Neural cell (in vitro differentiated cells): ENCODE data around the gene GZMH. TPM values are rescaled to one million over a fixed set of nuclear protein-coding genes. Genes with fewer than 3 reads are reported as not detected.
"Not testable (repeated sequence)": the region's sequence is repeated elsewhere in the genome, so short reads cannot be mapped to it uniquely, and the experiment has no call there.

Experiments
- H2AFZ ChIP-seq: fragments of 200-600, 300-800 bp; sonication (generic), shearing (Covaris generic); 2 replicates; pipeline ENCODE4 v1.6.0; 2014; ENCODE audit warnings: low read depth, mild to moderate bottlenecking, antibody characterized with exemption, low read length, moderate library complexity
- H3F3A ChIP-seq: fragments of 200-600 bp; shearing (Covaris generic); 2 replicates; pipeline ENCODE4 v1.6.1; 2016; ENCODE audit warnings: mild to moderate bottlenecking, moderate library complexity, mixed read lengths, antibody characterized with exemption, low read length; ENCODE audit not compliant: insufficient read depth, poor library complexity, severe bottlenecking
- H3K27ac ChIP-seq: fragments of 200-600, 300-800 bp; sonication (generic), shearing (Covaris generic); 2 replicates; pipeline ENCODE4 v1.5.1; 2014; ENCODE audit warnings: mild to moderate bottlenecking, low read length, moderate library complexity
- H3K27me3 ChIP-seq: fragments of 300-800, 200-600 bp; sonication (generic), shearing (Covaris generic); 2 replicates; pipeline ENCODE4 v1.6.0; 2014; ENCODE audit warnings: mild to moderate bottlenecking, low read depth, low read length, moderate library complexity; ENCODE audit not compliant: insufficient read depth
- H3K36me3 ChIP-seq: fragments of 300-800, 200-600 bp; sonication (generic), shearing (Covaris generic); 2 replicates; pipeline ENCODE4 v1.5.1; 2014; ENCODE audit warnings: mild to moderate bottlenecking, antibody characterized with exemption, low read length, moderate library complexity; ENCODE audit not compliant: insufficient read depth
- H3K4me2 ChIP-seq: fragments of 300-800, 200-600 bp; sonication (generic), shearing (Covaris generic); 2 replicates; pipeline ENCODE4 v1.6.0; 2014; ENCODE audit warnings: mild to moderate bottlenecking, low read length
- H3K4me3 ChIP-seq: fragments of 300-800, 200-600 bp; sonication (generic), shearing (Covaris generic); 2 replicates; pipeline ENCODE4 v1.5.1; 2014; ENCODE audit warnings: mild to moderate bottlenecking, low read length, moderate library complexity
- H3K79me2 ChIP-seq: fragments of 200-600 bp; shearing (Covaris generic); replicated peaks from 2 replicates; pipeline ENCODE4 v1.6.0; 2014; ENCODE audit warnings: mild to moderate bottlenecking, low read length, moderate library complexity; ENCODE audit not compliant: insufficient read depth
- H3K9ac ChIP-seq: fragments of 300-800, 200-600 bp; sonication (generic), shearing (Covaris generic); 2 replicates; pipeline ENCODE4 v1.6.1; 2016; ENCODE audit warnings: mild to moderate bottlenecking, low read length, mixed read lengths
- H3K9me2 ChIP-seq: fragments of 200-600 bp; shearing (Covaris generic); 2 replicates; pipeline ENCODE4 v1.6.1; 2016; ENCODE audit warnings: mild to moderate bottlenecking, low read length, mixed read lengths; ENCODE audit not compliant: insufficient read depth
- H3K9me3 ChIP-seq: fragments of 200-600, 300-800 bp; sonication (generic), shearing (Covaris generic); 2 replicates; pipeline ENCODE4 v1.6.1; 2016; ENCODE audit warnings: mild to moderate bottlenecking, mixed run types, low read length, moderate library complexity, mixed read lengths
- H4K20me1 ChIP-seq: fragments of 200-600 bp; shearing (Covaris generic); 2 replicates; pipeline ENCODE4 v1.6.1; 2016; ENCODE audit warnings: mild to moderate bottlenecking, mixed run types; ENCODE audit not compliant: insufficient read depth
- CTCF ChIP-seq: fragments of 450-650 bp; IDR thresholded peaks from 2 replicates; pipeline ENCODE4 v1.5.1; 2014; ENCODE audit warnings: antibody characterized with exemption, mild to moderate bottlenecking, moderate library complexity; ENCODE audit not compliant: poor library complexity, severe bottlenecking
- EP300 ChIP-seq: fragments of 450-650 bp; conservative IDR thresholded peaks from 2 replicates; pipeline ENCODE4 v1.6.1; 2014; ENCODE audit warnings: antibody characterized with exemption, mild to moderate bottlenecking, moderate library complexity; ENCODE audit not compliant: poor library complexity, severe bottlenecking
- EZH2 ChIP-seq: fragments of 200-600, 300-800 bp; shearing (Covaris generic), sonication (generic); IDR thresholded peaks from 2 replicates; pipeline ENCODE4 v1.6.1; 2014; ENCODE audit warnings: antibody characterized with exemption, low read length, borderline replicate concordance, mild to moderate bottlenecking; ENCODE audit not compliant: insufficient read depth, poor library complexity, severe bottlenecking
- MXI1 ChIP-seq: fragments of 450-650 bp; conservative IDR thresholded peaks from 2 replicates; pipeline ENCODE4 v1.6.1; 2014; ENCODE audit warnings: antibody characterized with exemption, mild to moderate bottlenecking; ENCODE audit not compliant: poor library complexity, severe bottlenecking
- POLR2AphosphoS5 ChIP-seq: IDR thresholded peaks from 2 replicates; pipeline ENCODE4 v1.6.1; 2012
- RAD21 ChIP-seq: fragments of 450-650 bp; conservative IDR thresholded peaks from 2 replicates; pipeline ENCODE4 v1.6.1; 2014; ENCODE audit warnings: antibody characterized with exemption, mild to moderate bottlenecking, moderate library complexity
- SMC3 ChIP-seq: fragments of 450-650 bp; conservative IDR thresholded peaks from 2 replicates; pipeline ENCODE4 v1.6.1; 2014; ENCODE audit warnings: antibody characterized with exemption, mild to moderate bottlenecking, moderate library complexity; ENCODE audit not compliant: poor library complexity
- TAF1 ChIP-seq: IDR thresholded peaks from 2 replicates; pipeline ENCODE4 v1.6.1; 2012; ENCODE audit warnings: low read depth
- polyA minus RNA-seq: library from RNA; depleted of rRNA, polyadenylated mRNA; stranded (reverse); fragments of >200 nt; gene quantifications from 2 replicates; pipeline ENCODE4 v1.2.3, GENCODE V29; 2014
- polyA plus RNA-seq: library from polyadenylated mRNA; depleted of rRNA; stranded (reverse); fragments of >200 nt; gene quantifications from 2 replicates; pipeline ENCODE4 v1.2.3, GENCODE V29; 2014
- TF ChIP-seq, protein P1 (sequence below): IDR thresholded peaks from 2 replicates; pipeline ENCODE4 v1.6.1; 2012; ENCODE audit warnings: borderline replicate concordance

Gene GZMH
- not detected in 2 replicates for polyA plus RNA-seq
- not detected in 2 replicates for polyA minus RNA-seq

DNA sequence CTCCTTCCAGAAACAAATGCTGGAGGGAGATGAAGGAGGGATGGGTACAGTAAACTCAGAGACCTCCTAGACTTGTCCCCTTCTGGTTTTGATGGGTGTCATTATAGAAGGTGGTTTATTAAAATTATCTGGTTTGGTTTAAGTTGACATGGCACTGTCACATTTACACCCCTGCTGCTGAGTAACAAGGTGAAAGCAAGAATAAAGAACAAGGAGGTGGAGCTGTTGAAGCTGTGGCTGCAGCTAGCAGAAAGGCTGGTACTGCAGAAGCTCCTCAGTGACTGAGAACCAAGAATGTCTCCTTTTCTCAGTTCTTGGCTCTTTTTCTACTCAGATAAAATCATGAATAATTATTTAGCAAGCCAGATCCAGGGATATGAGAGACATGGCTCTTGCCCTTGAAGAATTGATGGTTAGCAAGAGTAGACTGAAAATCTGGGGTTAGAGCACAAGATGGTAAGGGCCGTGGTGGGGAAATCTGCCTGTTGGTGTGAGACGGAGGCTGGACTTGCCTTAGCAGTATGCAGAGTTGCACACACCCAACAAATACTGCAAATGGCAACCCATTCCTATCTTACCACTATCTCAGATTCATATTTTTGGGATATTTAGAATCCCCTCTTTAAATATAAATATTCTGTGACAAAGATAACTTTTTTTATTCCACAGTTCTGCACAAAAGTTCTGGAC, at the start of gene GZMH:
Gene GZMH, minus strand, starts transcription at position 31 of the 690 bp plus-strand sequence. CDS start 72 bp downstream, outside the sequence.
- Histone ChIP-seq H4K20me1 (no peaks in the 10 kb centered on the region), H3K79me2 (no peaks in the 10 kb centered on the region)

DNA sequence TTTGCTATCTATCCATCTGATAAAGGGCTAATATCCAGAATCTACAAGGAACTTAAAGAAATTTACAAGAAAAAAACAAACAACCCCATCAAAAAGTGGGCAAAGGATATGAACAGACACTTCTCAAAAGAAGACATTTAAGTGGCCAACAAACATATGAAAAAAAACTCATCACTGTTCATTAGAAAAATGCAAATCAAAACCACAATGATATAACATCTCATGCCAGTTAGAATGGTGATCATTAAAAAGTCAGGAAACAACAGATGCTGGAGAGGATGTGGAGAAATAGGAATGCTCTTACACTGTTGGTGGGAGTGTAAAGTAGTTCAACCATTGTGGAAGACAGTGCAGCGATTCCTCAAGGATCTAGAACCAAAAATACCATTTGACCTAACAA, 38.9 kb upstream of the GZMH start:
- H3K36me3 ChIP-seq, H4K20me1 ChIP-seq, H3K4me2 ChIP-seq, H3K27me3 ChIP-seq, H3K9me3 ChIP-seq, H3K4me3 ChIP-seq, H3K9ac ChIP-seq, H3K79me2 ChIP-seq, H3K9me2 ChIP-seq, H2AFZ ChIP-seq, H3K27ac ChIP-seq, H3F3A ChIP-seq: not testable (repeated sequence)

More for the DNA sequence above, at the start of gene GZMH:
- no peak within 1 kb of the TSS for H2AFZ ChIP-seq
- H3K27ac ChIP-seq: no peak within 1 kb of the TSS
- H3K9me3 ChIP-seq: no peaks in the 10 kb centered on the region
- H3K9me2 ChIP-seq: no peaks in the 10 kb centered on the region
- no peaks in the 10 kb centered on the region for H3F3A ChIP-seq
- no peak within 1 kb of the TSS for H3K4me3 ChIP-seq
- no peak for TF ChIP-seq RAD21
- TF ChIP-seq CTCF: no peak
- no peak for TF ChIP-seq POLR2AphosphoS5
- TF ChIP-seq MXI1: no peak
- TF ChIP-seq, protein P1, sequence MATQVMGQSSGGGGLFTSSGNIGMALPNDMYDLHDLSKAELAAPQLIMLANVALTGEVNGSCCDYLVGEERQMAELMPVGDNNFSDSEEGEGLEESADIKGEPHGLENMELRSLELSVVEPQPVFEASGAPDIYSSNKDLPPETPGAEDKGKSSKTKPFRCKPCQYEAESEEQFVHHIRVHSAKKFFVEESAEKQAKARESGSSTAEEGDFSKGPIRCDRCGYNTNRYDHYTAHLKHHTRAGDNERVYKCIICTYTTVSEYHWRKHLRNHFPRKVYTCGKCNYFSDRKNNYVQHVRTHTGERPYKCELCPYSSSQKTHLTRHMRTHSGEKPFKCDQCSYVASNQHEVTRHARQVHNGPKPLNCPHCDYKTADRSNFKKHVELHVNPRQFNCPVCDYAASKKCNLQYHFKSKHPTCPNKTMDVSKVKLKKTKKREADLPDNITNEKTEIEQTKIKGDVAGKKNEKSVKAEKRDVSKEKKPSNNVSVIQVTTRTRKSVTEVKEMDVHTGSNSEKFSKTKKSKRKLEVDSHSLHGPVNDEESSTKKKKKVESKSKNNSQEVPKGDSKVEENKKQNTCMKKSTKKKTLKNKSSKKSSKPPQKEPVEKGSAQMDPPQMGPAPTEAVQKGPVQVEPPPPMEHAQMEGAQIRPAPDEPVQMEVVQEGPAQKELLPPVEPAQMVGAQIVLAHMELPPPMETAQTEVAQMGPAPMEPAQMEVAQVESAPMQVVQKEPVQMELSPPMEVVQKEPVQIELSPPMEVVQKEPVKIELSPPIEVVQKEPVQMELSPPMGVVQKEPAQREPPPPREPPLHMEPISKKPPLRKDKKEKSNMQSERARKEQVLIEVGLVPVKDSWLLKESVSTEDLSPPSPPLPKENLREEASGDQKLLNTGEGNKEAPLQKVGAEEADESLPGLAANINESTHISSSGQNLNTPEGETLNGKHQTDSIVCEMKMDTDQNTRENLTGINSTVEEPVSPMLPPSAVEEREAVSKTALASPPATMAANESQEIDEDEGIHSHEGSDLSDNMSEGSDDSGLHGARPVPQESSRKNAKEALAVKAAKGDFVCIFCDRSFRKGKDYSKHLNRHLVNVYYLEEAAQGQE: no peak
- TF ChIP-seq EP300: no peak
- TF ChIP-seq EZH2: no peak
- no peak for TF ChIP-seq TAF1
- TF ChIP-seq SMC3: no peak
- no peak within 1 kb of the TSS for H3K4me2 ChIP-seq
- no peak within 1 kb of the TSS for H3K9ac ChIP-seq
- no peaks in the 10 kb centered on the region for H3K36me3 ChIP-seq
- H3K27me3 ChIP-seq: no peaks in the 10 kb centered on the region
